Activated gamma-delta T cell treated with anti-CD3 and anti-CD28 coated beads, Interleukin-2, amount 50 U/mL, for 16 hours (primary cell): Measurements from ENCODE around the gene SSH2.
"Not testable (repeated sequence)": the region's sequence is repeated elsewhere in the genome, so short reads cannot be mapped to it uniquely, and the experiment has no call there.

Source experiments
- DNase-seq: peaks from one replicate; pipeline ENCODE4 v3.0.0-alpha.2; 2020; ENCODE audit warnings: low read depth

SSH2 gene

DNA sequence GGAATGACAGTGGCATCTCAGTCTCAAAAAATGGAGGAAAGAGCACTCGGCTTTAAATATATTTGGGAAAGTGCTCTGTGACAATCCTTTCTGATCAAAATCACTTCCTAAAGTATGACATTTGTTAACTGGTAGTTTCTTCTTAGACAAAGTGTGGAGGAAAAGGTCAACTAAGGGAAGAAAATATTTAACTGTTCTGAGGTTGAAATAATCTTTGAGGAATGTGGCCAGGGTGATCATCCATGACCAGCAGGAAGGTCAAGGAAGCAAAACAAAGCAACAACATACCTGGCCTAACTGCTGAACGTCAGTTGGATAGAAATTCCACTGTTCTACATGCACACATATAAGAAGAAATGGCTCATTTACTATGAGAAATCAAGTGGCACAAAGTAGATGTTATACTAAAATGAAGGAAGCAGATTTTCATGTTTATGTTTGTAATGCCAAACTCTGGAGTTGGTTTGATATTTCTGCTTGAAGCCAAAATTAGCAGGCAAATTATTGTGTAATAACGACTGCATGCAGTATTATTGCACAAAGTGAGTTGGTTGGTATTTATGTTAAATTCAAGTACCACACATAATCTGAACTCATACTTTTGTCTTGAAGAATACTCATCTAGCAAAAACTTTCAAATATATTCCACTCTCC, 220.0 kb downstream of the SSH2 start:
- no peak for DNase-seq

DNA sequence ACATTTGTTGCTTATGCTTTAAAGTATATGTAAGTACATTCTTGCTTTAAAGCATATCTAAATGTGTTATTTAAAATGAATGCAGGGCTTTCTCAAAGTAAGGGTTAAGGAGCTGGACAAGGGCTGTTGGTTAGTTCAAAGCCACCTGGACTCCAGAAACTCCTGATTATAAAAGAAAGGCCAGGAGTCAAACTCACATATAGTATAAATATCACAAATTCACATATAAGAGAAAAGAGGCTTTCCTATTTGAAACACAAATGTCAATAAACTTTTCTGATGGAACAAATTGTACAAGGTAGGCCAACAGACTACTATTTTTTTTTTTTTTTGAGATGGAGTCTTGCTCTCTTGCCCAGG, 222.8 kb downstream of the SSH2 start:
- no peak for DNase-seq

DNA sequence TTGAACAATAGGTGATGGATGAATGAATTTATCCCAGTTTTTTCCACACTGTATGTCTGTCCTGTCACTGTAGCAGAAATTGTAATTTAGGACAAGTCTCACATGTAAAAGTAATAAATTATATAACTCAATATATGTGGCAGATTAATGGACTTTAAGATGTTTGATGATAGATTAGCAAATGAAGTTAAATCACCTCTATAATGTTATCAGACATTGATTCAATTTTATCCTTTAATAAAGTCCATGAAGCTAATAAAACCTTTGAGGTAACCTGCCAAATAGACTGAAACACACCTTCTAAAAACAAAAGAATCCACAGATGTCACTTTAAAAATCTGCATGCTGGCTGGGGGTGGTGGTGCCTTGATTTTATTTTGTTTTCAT, 224.0 kb downstream of the SSH2 start:
- DNase-seq, result no peak

DNA sequence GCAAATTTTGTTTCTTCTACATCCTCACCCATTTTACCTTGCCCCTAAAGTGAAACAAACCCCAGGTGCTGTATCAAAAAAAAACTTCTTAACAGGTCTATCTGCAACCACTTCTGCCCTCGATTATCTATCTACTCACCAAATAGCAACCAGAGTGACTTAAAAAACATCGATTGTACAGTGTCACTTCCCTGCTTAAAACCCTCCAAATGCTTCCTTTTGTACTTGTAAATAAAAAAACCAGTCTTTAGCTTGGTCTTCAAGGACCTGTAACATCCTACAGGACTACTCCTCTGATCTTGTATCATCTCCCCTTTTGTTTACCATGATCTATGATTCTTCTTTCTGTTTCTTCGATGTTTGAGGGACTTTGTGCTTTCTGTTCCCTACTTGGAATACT, 224.6 kb downstream of the SSH2 start:
- DNase-seq, result no peak

DNA sequence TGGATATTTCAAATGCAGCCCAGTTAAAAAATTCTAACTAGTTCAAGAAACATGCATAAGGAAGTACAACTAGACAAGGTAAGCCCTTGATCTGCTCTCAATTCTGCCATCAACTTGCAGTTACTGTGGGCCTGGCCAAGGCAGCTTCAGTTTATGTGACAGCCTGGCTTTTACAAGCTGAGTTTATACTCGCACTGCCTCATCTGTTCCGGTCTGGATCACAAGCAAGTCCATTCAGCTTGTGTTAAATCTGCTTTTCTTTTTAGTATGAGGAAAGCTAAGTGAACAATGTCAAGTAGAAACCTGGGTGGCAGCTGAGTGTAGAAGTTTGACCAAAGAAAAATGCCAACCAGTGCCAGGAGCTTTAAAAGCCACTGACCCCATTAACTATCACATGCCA, 230.7 kb downstream of the SSH2 start:
- no peak for DNase-seq

DNA sequence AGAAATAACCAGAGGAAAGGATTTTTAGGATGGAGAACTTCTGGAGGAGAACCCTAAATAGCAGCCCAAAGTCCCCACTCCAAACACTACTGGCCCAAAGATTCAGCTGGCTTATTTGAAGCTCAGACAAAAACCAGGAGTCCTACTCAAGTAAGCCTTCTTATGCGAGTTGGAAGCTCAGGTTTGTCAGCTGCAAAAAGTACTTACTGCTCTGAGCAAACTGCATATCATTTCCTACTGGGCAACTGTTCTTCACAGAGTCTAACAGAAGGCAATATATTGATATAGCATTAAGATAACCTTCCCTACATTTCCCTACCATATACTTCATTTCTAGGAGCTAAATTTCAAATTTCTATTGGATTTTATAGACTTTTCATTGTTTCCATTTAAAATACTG, 231.2 kb downstream of the SSH2 start:
- no peak for DNase-seq

DNA sequence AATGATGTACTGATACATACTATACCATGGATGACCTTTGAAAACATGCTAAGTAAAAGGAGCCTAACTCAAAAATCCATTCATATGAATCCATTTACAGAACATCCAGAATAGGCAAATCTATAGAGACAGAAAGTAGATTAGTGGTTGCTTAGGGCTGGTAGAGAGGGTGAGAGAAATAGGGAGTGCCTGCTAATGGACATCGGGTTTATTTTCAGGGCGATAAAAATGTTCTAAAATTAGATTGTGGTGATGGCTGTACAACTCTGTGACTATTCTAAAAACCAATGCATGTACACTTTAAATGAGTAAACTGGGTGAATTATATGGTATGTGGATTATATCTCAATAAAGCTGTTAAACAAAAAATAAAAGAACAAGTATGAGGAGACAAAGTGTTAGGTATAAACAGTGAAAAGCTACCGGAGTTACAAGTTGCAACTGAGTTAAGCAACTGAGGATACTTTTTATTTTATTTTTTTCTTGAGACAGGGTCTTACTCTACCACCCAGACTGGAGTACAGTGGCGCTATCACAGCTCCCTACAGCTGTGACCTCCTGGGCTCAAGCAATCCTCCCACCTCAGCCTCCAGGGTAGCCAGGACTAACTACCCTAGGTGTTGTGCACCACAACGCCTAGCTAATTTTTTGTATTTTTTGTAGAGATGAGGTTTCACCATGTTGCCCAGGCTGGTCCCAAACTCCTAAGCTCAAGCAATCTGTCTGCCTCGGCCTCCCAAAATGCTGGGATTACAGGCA, 231.8 kb downstream of the SSH2 start:
- no peak for DNase-seq

DNA sequence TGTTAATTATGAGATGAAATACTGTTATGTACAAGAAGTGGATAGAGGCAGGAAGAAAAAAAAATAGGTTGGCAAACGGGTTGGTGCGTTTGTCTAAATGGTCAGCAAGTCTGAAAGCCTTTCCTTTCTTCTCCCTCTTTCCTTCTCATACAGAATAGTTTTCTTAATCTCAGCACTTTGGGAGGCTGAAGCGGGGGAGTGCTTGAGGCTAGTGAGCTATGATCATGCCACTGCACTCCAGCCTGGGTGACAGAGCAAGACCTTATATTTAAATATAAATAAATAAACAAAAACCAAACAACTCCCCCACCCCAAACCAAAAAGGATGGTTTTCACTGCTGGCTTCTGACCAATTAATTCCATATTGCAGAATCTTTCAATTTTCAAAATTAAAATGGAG, 232.7 kb downstream of the SSH2 start:
- no peak for DNase-seq

DNA sequence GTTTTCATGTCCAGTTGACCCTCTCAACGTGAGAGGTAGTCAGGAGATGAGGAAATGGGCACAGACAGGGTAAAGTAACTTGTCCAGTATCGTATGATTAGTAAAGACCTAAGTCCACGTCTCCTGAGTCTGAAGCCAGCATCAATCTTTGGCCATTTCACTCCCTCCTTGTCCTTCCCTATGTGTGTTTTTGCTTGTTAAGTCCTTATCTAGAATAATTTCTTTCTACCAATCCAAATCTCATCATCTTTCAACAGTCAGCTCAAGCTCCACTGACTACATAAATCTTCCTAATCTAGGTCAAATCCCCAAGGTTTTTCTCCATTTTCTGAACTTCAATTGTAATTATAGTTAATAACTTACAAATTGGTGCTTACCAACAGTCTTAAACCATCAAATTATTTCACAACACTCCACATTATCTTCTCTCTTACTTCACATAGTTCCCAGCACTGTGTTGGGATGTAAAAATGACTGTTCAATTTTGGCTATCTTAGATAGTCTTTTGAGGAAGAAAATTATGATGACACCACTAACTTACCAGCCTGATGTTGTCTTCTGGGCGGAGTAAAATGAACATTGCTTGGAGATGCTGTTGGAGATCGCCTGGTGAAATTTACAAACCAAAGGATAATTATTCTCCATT, 235.0 kb downstream of the SSH2 start:
- DNase-seq, result no peak

DNA sequence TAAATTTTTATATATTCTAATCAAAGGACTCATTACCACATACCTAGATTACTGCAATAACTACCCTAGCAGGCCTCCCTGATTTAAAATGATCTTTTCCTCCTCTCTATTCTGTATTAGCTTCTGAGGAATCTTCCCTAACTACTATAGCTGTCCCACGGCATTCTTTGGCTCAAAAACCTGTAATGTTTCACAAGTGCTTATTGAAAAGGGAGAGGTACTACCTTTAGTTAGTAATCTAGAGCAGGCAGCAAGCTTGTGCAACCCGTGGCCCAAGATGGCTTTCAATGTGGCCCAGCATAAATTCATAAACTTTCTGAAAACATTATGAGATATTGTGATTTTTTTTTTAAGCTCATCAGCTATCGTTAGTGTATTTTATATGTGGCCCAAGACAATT, 236.3 kb downstream of the SSH2 start:
- DNase-seq, result no peak

DNA sequence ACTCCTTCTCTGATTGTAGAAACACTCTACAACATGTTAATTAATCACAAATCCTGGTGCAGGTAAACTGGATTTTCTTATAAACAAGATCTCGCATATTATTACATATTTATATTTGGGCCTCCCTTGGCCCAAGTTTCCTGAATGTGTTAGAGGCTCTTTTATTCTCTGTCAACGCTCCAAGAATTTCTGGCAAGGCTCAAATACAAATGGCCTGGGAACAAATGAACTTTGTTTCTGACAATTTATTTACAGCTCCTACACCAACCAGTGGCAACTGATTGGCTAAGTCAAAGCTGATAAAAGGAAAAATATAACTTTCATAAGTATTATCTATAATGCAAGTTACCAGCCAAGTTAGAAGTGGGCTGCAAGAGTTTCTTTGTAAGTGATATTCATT, 242.4 kb downstream of the SSH2 start:
- DNase-seq, result no peak

DNA sequence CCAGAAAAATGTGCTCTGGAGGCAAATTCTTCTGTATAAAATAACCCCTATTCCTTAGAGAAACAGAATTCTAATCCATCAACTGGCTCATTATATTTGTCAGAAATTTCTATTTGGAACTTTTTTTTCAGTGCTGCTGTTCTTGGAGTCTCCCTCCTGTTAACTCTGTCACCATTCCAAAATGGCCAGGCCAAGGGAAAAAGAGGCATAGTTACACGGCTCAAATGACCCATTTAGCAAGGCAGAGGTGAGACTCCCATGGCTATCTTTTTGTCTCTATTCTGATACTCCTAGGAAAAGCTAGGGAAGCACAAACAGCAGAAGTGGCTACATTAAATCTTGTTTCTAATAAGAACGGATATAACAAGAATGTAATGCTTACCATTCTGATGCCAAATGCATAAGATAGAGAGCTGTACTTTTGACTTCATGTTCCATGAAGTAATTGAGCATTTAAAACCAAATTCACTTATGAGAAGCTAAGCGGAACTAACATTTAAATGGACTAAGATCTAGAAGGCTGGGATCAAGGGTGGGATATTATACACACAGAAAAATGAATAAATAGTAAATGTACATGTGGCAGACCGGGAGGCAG, 242.9 kb downstream of the SSH2 start:
- DNase-seq, result no peak

DNA sequence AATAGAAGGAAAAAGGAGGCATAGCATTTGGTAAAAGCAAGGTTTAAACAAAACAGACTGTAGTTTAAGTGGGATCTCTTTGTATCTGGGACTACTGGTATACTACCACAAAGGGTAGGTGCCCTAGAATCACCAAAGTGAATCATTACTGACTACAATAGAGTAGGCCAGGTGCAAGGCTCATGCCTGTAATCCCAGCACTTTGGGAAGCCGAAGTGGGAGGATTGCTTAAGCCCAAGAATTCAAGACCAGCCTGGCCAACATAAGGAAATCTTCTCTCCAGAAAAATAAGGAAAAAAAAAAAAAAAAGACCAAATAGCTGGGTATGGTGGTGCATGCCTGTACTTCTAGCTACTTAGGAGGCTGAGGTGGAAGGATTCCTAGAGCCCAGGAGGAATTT, 246.5 kb downstream of the SSH2 start:
- DNase-seq, result no peak

DNA sequence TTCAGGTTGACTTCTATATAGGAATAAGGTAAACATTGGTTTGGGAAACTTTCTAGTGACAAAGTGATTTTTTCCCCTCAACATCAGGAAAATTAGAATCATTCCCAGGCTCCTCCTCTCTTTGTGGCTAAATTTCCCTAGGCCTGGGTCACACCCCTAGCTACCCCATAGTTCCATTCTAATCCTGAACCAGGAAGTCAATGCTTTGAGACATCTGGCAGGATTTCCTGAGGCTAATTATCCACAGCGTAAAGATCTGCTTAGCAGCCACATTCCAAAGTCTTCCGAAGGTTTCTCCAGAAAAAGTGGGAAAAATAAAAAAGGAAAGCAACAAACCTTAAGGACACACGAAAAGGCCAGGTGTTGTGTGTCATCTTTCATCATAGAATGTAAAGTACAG, 247.0 kb downstream of the SSH2 start:
- DNase-seq, result no peak

DNA sequence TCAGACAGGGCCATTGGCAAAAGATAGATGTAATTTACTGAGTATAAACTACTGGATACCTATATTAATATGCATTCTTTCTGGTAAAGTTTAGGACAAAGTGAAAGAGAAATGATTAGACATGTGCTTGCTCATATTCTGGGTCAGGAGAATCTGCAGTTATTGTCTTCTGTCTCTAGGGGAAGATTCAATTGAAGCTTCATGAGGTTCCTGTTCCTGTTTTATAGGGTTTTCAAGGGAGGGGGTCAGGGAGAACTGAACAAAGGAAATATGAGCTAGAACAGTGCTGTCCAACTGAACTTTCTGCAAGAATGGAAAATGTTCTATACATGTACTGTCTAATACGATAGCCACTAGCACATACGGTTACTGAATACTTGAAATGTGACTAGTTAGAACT, 248.0 kb downstream of the SSH2 start:
- no peak for DNase-seq

DNA sequence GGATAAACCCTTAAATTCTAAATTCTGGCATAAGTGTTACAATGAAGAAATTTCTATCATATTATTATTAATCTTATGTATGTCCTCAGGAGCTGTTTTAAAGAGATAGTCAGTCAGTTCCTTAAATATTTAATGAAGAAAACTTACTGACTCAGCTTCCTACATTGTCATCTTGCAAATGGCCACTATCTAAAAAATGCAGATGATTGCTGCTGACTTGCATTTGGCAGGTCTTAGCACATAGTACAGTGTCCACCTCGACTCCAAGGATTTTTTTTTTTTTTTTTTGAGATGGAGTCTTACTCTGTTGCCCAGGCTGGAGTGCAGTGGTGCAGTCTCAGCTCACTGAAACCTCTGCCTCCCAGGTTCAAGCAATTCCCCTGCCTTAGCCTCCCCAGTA, 252.2 kb downstream of the SSH2 start:
- DNase-seq, result no peak

DNA sequence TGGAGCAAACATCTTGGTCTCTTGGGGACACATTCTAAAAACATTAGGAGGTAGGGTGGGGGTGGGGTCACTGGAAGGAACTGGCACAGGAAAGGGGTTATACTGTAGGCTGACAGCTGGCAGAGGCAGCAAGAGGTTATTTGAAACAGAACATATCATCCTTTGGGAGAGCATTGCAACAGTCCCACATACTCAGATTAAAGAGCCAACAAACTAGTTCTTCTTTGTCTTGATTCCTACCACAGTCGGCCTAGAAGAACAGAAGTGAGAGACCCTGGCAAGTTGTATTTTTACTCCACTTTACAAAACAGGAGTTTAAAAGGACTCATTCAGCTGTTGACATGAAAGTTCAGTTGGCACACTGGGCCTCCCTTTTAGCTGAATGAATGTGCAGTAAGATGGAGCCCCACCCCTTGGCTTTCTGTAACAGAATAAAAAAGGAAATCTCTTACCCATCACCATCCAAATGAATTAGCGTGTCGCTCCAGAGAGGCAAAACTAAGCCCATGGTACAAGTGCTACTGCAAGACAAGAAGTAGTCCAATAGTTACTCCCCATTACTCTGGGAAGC, 252.7 kb downstream of the SSH2 start:
- no peak for DNase-seq

DNA sequence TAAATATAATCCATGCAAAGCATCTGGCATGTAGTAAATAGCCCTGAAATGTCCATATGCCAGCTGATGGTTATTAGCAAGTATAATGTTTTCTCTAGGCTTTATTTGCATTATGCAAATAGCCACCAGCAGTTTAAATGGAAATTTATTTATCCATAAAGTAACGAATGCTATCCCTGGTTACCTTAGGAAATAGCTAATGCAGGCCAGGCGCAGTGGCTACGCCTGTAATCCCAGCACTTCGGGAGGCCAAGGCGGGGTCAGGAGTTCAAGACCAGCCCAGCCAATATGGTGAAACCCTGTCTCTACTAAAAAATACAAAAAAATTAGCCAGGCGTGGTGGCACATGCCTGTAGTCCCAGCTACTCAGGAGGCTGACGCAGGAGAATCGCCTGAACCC, 254.1 kb downstream of the SSH2 start:
- DNase-seq, result not testable (repeated sequence)

DNA sequence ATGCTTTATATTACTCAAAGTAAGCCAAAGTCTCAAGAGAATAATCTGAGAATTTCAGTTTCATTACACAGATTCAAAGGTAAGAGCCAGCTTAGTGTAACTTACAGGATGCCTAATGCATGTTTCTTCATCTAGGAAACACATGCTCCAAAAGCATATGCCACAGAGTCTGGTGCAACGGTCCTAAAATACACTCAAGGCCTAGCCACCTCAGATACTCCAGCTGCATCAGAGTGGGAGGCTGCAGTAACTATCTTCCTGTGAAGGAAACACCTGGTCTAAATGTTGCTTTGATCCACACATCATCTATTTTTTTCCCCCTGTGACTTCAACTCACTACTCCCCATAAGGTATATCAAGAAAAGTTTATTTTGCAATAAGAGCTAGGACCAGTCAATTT, 255.7 kb downstream of the SSH2 start:
- DNase-seq, result no peak

DNA sequence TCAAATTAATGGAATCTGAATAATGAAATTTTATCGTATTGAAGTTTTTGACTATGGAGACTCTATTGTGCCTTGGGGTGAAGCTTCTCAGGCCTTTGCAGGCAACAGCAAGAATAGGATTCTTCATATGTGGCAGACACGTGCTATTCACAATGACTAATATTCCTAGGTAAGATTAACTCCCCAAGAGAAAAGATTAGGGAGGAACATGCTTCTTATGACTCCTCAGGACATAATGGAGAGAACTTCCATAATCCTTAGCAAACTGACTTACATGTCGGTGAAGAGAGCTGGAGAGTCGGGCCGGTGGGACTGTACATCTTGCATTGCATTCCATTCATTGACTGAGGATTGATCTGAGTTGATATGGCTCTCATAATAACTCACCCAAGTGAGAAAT, 258.4 kb downstream of the SSH2 start:
- DNase-seq, result no peak

DNA sequence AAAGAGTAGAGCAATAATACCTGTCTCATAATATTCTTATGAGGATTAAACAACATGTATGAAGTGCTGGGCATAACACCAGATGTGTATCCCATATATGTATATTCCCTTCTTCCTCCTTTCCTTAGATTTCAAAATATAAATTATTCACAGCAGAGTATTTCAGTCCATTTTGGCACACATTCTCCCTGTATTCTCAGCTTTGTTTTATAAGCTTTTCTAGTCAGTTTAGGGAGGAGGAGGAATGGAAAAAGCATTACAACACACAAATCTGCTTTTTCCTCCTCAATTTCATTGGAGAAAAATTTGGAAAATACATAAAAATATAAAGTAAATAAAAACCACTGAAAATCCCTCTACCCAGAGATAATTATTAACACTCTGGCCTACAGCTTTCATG, 260.8 kb downstream of the SSH2 start:
- no peak for DNase-seq

DNA sequence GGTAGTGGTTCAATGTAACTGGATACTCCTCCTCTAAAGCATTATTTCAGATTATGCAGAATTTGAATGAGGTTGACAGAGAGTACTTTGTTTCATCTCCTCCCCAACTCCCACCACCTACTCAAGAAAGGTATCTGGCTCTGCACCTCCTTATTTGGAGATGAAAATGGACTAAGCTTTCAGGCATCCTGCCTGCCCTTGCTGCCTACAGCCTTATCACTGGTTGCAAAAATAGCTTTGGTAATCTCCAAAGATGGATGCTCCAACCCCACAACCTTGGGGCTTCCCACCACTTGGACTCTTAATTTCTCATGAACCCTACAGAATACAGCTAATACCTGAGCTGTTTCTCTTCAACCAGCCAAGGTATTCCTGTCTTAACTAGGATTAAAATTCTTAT, 262.1 kb downstream of the SSH2 start:
- DNase-seq, result no peak

DNA sequence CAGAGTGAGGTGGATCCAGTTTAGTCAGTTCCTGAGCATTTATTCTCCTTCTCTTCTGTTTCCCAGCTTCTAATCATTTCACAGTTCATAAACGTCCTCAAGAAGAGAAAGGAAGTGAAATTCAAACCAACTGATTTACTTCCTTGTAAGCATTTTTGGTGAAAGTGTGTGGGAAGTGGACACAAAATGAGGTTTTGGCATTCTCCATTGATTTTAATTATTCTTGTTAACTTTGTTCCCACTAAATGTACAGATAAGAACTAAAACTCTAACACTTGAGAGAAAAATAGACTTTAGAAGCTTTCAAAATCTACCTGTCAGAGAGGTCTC, 264.6 kb downstream of the SSH2 start:
- no peak for DNase-seq
